H1 (cell line): Measurements from ENCODE around the gene CEP170.
"Not testable (repeated sequence)": the region's sequence is repeated elsewhere in the genome, so short reads cannot be mapped to it uniquely, and the experiment has no call there.

Source experiments
- CHD2 ChIP-seq: IDR thresholded peaks from 2 replicates; pipeline ENCODE4 v1.6.1; 2012; ENCODE audit warnings: low read length, improper control_type of control experiment
- CTCF ChIP-seq, 3 experiments: IDR thresholded peaks; 1 replicate in 2 of 3; 2 replicates in 1 of 3; pipeline versions ENCODE4 v1.5.1 to v1.6.1; 2011; ENCODE audit warnings: low read length in 3 of 3, mild to moderate bottlenecking in 3 of 3, inconsistent platforms in 2 of 3, low read depth in 1 of 3, moderate library complexity in 1 of 3; ENCODE audit not compliant: insufficient read depth in 1 of 3; ENCODE audit errors: control extremely low read depth in 1 of 3
- EP300 ChIP-seq, 2 experiments: IDR thresholded peaks; 1 replicate in 1 of 2; 2 replicates in 1 of 2; pipeline ENCODE4 v1.6.1; 2011 to 2012; ENCODE audit warnings: low read depth in 2 of 2, low read length in 2 of 2, mild to moderate bottlenecking in 2 of 2, borderline replicate concordance in 1 of 2, inconsistent platforms in 1 of 2, moderate library complexity in 1 of 2
- RFX5 ChIP-seq: IDR thresholded peaks from 2 replicates; pipeline ENCODE4 v1.6.1; 2011; ENCODE audit warnings: low read depth, low read length, improper control_type of control experiment, borderline replicate concordance
- SP1 ChIP-seq: IDR thresholded peaks from 2 replicates; pipeline ENCODE4 v1.6.1; 2011; ENCODE audit warnings: low read depth, low read length

- TF ChIP-seq SP1; CTCF (IDR thresholded peaks at IDR 0.05; ENCODE audit: control extremely low read depth in 1 of 3, insufficient read depth in 1 of 3, low read depth in 1 of 3, low read length in 3 of 3); EP300 (IDR thresholded peaks at IDR 0.05; ENCODE audit: borderline replicate concordance in 1 of 2, low read depth in 2 of 2, low read length in 2 of 2); RFX5; CHD2: not testable (repeated sequence)
These were observed 77.3 kb downstream of the CEP170 start for GRCh38 chr1:243177792-243178191.
